HEK293 (cell line): ENCODE measurements around the gene RUFY4.

Experiments used
- KLF10 ChIP-seq: fragments of 450-650 bp; IDR thresholded peaks from 2 replicates; pipeline ENCODE4 v1.5.1; 2018; ENCODE audit warnings: missing biosample characterization, mild to moderate bottlenecking, missing genetic modification characterization
- ZNF121 ChIP-seq: fragments of 450-650 bp; formaldehyde crosslinking; IDR thresholded peaks from 2 replicates; pipeline ENCODE4 v1.5.1; 2016; ENCODE audit warnings: missing biosample characterization, missing genetic modification characterization
- TF ChIP-seq, protein P1 (sequence below): fragments of 450-650 bp; formaldehyde crosslinking; IDR thresholded peaks from 2 replicates; pipeline ENCODE4 v1.5.1; 2016; ENCODE audit warnings: missing biosample characterization, missing genetic modification characterization
- TF ChIP-seq, protein P2 (sequence below): fragments of 450-650 bp; formaldehyde crosslinking; IDR thresholded peaks from 2 replicates; pipeline ENCODE4 v1.5.1; 2016; ENCODE audit warnings: missing biosample characterization, missing genetic modification characterization

DNA sequence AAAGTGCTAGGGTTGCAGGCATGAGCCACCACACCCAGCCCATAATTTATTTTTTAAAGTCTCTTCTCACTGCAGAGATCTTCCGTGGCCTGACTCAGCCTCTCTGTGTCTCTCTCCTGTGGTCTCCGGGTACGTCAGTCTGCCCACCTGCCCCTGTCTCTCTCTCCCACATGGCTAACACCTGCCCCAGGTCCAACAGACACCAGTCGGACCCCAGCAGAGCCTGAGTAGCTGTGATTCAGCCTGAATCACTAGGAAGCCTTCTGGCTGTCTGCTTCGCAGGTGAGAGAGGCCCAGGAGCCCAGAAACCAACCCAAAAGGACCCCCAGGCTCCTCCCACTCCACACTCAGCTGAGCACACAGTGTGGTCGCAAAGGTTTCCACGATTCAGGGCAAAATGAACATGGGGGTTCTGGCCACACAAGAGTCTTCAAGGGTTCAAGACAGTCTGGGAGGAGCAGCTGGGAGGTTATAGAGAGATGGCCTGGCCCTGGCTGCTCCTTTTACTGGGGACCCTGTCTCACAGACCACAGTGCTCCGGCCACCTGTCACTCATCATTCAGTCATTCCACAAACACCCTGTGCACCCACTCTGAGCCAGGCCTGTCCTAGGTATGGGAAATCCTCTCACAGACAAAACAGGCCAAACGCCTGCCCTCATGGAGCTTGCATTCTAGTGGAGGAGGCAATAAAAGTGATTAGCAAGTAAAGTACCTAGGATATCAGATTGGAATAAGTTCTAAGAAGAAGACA, 8.6 kb downstream of the RUFY4 start:
- TF ChIP-seq, protein P1, sequence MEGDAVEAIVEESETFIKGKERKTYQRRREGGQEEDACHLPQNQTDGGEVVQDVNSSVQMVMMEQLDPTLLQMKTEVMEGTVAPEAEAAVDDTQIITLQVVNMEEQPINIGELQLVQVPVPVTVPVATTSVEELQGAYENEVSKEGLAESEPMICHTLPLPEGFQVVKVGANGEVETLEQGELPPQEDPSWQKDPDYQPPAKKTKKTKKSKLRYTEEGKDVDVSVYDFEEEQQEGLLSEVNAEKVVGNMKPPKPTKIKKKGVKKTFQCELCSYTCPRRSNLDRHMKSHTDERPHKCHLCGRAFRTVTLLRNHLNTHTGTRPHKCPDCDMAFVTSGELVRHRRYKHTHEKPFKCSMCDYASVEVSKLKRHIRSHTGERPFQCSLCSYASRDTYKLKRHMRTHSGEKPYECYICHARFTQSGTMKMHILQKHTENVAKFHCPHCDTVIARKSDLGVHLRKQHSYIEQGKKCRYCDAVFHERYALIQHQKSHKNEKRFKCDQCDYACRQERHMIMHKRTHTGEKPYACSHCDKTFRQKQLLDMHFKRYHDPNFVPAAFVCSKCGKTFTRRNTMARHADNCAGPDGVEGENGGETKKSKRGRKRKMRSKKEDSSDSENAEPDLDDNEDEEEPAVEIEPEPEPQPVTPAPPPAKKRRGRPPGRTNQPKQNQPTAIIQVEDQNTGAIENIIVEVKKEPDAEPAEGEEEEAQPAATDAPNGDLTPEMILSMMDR (tag by site-specific recombination) = no peak
- TF ChIP-seq KLF10 (tag by site-specific recombination) = no peak
- TF ChIP-seq, protein P2, sequence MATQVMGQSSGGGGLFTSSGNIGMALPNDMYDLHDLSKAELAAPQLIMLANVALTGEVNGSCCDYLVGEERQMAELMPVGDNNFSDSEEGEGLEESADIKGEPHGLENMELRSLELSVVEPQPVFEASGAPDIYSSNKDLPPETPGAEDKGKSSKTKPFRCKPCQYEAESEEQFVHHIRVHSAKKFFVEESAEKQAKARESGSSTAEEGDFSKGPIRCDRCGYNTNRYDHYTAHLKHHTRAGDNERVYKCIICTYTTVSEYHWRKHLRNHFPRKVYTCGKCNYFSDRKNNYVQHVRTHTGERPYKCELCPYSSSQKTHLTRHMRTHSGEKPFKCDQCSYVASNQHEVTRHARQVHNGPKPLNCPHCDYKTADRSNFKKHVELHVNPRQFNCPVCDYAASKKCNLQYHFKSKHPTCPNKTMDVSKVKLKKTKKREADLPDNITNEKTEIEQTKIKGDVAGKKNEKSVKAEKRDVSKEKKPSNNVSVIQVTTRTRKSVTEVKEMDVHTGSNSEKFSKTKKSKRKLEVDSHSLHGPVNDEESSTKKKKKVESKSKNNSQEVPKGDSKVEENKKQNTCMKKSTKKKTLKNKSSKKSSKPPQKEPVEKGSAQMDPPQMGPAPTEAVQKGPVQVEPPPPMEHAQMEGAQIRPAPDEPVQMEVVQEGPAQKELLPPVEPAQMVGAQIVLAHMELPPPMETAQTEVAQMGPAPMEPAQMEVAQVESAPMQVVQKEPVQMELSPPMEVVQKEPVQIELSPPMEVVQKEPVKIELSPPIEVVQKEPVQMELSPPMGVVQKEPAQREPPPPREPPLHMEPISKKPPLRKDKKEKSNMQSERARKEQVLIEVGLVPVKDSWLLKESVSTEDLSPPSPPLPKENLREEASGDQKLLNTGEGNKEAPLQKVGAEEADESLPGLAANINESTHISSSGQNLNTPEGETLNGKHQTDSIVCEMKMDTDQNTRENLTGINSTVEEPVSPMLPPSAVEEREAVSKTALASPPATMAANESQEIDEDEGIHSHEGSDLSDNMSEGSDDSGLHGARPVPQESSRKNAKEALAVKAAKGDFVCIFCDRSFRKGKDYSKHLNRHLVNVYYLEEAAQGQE = no peak
- no peak for TF ChIP-seq ZNF121 (tag by site-specific recombination)
